ENCODE measurements around the gene OXLD1.
A peak's percentile ranks its signal among the peaks of the same experiment; 100 is the strongest.

The OXLD1 gene

DNA sequence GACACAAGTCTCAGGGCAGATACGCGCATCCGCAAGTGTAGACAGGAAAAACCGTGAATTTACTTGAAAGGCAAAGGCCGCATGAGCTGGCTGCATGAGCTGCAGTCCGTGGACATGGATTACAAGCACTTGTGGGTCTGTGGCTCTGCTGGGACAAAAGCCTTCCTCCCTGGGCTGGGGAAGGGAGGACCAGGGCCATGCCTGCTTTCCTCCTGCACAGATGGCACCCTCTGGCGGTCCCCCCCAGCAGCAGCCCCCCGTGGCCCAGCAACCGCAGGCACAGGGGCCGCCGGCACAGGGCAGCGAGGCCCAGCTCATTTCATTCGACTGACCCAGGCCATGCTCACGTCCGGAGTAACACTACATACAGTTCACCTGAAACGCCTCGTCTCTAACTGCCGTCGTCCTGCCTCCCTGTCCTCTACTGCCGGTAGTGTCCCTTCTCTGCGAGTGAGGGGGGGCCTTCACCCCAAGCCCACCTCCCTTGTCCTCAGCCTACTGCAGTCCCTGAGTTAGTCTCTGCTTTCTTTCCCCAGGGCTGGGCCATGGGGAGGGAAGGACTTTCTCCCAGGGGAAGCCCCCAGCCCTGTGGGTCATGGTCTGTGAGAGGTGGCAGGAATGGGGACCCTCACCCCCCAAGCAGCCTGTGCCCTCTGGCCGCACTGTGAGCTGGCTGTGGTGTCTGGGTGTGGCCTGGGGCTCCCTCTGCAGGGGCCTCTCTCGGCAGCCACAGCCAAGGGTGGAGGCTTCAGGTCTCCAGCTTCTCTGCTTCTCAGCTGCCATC lies 35.1 kb upstream of the OXLD1 start:
- DNase-seq = no peak

DNA sequence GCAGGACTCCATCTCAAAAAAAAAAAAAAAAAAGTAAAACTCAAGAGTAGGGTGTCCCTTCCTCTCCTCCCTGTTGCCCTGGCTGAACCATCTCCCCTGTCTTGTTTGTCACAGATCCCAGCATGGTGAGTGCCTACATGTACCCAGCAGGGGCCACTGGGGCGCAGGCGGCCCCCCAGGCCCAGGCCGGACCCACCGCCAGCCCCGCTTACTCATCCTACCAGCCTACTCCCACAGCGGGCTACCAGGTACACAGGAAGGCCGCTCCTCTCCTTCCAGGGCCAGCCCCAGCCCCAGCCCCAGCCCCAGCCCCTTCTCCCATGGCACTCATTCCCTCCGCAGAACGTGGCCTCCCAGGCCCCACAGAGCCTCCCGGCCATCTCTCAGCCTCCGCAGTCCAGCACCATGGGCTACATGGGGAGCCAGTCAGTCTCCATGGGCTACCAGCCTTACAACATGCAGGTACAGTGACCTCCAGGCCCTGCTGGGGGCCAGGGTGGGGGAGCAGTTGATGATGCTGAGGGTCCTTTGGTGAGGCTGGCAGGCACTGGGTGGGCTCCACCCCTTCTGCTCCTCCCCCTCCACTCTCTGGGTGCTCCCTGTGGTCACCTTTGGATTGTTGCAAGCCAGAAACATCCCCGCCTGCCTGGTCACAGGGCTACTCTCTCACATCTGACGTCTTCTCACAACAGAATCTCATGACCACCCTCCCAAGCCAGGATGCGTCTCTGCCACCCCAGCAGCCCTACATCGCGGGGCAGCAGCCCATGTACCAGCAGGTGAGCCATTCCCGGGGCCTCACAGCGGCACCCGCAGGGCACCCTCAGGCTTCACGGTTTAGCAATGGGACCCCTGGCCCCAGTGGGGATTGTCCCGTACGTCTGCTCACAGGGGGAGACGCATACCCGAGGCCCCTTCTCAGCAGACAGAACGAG lies 34.2 kb upstream of the OXLD1 start:
- DNase-seq = no peak

DNA sequence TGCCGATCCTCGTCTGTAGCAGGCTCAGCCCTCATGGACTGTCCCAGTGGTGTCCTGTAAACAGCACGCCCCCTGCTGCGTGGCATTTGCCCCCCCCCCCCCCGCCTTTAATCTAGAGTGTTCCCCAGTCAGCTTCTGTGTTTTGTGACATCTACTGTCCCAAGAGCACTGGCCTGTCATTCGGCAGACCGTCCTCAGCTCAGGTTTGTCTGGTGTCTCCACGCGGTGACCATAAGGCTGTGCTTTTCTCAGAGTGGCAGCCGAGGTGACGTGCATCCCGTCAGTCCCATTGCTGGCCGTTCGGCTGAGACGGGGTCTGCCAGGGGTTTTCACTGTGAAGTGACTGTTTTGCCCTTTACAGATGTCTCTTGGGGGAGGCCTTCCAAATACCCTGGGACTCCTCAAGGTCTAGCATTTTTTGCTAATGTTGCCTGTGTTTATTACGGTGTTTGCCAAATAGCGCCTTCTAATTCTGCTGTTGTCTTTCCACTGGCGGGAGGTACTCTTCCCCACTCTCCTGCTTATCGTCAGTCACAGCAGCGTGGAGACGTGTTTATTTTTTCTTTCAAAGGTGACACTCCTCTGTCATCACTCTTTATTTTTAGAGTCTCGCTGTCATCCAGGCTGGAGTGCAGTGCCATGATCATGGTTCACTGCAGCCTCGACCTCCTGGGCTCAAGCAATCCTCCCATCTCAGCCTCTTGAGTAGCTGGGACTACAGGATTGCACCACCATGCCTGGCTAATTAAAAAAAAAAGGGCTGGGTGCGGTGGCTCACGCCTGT lies 31.0 kb upstream of the OXLD1 start:
- no peak for DNase-seq

GRCh38 chr17:81696218-81696941 lies 30.0 kb upstream of the OXLD1 start:
- DNase-seq = no peak

- no peak for DNase-seq
Measured at GRCh38 chr17:81695801-81696200, 29.4 kb upstream of the OXLD1 start.

DNA sequence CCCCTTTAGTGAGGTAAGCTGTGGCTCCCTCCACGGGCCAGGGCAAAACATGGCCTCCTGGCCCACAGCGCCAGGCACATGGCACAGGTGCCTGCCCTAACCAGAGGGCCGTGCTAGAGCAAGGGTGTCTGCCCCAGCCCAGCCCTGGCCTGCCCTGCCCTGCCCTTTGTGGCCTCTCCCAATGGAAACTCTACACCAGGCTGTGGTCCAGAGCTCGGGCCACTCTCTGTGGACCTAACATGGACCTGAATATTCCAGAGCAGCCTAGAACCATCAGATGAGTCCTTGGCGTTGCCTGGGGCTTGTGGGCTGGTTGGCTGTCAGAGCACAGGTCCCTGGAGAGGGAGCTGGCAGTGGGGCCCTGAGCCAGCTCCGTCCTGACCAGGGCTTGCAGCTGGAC lies 28.8 kb upstream of the OXLD1 start:
- DNase-seq = no peak

- no peak for DNase-seq
Measured at GRCh38 chr17:81694810-81695209, 28.4 kb upstream of the OXLD1 start.

DNA sequence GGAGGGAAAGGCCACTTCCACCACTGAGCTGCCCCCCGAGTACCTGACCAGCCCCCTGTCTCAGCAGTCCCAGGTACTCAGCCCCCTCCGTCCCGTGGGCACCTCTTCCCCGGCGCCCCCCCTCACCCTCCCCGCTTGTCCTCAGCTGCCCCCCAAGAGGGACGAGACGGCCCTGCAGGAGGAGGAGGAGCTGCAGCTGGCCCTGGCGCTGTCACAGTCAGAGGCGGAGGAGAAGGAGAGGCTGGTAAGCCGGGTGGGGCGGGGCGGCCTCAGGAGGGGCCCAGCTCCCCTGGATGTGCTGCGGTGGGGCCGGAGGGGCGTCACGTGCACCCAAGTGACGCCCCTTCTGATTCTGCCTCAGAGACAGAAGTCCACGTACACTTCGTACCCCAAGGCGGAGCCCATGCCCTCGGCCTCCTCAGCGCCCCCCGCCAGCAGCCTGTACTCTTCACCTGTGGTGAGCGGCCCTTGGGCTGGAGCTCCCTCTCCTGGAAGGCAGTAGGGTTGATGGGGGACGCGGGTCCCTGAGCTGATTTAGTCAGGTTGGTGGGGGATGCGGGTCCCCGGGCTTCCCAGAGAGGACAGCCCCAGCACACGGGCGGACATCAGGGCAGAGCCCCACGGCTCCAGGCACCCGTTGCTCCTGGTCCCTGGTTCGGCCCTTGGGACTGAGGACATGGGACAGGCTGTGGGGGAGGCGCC lies 27.3 kb upstream of the OXLD1 start:
- DNase-seq = no peak

DNA sequence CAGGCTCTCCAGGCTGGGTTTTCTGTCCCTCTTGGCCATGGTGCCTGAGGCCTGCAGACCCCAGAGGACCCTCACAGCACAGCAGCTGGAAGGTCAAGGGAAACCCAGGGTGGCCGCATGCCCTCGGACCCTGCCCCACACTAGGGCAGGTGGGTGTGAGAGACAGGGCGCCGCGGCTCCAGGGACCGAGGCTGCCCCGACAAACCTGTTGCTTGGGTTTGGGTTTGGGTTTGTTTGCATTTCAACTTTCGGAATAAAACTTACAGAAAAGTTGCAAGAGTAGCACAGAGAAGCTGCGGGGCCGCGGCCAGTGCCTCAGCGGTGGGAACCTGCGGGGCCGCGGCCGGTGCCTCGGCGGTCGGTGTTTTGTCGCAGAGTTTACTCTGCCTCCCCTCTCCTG lies 25.2 kb upstream of the OXLD1 start:
- DNase-seq = no peak

DNA sequence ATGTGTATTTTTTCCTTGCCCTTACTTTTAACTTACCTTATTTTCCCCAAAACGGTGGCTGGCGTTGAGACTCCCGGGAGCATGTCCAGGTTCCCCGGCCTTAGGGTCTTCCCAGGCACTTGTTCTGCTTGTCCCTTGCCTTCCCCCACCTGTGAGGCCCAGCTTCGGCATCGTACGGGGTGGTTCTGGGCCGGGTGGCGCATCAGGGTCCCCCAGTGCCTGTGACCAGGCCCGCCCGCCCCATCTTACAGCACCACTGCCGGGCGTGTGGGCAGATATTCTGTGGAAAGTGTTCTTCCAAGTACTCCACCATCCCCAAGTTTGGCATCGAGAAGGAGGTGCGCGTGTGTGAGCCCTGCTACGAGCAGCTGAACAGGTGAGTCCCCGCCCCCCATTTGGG lies 24.8 kb upstream of the OXLD1 start:
- DNase-seq = no peak

- DNase-seq = no peak
Measured at GRCh38 chr17:81690549-81690948, 24.1 kb upstream of the OXLD1 start.

DNA sequence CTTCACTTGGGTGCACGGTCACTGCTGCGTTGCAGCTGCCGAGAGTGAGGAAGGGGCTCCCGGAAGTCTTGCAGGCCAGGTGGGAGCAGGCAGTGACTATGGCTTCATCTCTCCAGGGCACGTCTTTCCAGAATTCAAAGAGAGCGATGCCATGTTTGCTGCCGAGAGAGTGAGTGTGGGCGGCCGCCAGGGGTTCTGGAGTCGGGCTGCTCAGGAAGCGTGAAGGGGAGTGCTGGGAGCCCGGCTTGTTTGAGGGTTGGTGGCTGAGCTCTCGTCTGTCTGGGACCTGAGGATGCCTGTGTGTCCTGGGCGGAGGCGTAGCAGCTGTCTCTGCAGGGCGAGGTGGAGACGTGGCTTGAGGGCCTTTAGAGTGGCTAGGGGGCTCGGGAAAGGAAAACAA lies 23.7 kb upstream of the OXLD1 start:
- DNase-seq = no peak

DNA sequence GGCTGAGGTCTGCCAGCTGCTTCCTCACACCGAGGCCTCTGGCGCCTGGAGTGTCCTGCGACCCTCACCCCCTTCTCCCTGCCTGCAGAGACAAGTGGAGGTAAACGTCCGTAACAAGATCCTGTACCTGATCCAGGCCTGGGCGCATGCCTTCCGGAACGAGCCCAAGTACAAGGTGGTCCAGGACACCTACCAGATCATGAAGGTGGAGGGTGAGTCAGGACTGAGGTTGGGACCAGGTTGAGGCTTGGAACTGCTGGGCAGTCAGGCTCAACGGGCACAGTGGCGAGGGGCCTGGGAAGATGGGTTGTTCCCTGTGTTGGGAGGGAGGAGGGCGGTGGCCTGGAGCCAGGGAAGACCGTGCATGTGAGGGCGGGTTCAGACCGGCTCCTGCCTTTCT lies 22.2 kb upstream of the OXLD1 start:
- DNase-seq = no peak

DNA sequence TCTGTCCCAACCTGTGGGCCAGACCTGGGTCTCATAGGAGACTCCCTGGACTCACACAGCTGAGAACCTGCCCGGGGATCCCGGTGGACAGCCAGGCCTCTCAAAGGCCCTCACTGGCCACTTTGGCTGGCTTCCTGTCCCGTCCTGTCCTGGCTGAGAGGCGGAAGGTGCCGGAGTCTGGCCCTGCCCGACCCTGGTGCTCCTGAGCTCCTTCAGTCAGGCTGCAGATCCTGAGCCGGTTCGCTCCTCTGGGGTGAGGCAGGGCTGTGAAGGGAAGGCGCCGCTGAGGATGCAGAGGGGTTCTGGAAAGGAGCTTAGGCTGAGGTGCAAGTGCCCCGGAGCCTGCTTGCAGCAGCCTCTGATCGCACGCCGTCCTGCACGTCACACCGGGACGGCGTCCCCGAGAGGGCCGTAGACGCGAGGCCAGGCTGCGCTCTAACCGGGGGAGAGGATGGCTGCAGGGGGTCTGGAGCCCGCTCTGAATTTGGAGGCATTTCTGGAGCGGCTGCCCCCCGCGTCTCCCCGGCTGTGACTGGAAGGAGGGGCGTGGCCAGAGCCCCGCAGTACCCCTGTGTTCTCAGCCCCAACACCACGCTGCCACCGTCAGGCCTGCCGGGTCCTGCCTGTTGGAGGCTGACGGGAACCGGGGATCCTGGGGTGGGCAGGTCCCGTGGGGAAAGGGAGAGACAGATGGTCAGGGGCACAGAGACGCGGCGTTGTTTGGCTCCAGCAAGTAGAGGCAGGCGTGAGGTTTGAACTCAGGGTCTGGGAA lies 21.6 kb upstream of the OXLD1 start:
- no peak for DNase-seq

DNA sequence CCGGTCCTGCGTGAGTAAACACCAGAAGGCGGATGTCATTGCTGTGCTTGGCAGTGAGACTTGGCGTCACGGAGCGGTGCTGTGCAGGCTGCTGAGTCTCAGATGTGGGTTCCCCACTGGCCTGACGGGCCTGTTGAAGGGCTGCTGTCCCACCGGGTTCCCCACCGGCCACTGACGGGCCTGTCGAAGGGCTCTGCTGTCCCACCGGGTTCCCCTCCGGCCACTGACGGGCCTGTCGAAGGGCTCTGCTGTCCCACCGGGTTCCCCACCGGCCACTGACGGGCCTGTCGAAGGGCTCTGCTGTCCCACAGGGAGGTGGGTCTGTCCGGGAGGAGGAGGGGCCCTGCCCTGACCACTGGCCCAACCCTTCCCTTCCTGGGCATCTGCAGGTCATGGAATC lies 20.2 kb upstream of the OXLD1 start:
- DNase-seq = no peak

DNA sequence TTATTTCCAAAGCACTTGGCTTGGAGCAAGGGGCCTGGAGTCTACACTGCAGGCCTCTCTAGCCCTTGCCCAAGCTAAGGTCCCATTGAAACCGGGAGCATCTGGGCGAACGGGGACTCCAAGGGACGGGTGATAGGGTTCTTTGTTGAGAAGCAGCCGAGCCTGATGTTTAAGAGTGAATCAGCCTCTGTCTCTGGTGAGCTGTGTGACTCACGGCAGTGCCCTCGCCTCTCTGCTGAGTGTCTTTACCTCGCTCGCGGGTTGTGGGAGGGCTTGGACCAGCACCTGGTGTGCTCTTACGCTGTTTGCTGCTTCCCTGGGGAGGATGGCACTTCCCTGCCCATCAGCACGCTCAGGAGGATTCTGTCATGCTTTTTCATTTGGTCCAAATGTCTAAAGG lies 18.7 kb upstream of the OXLD1 start:
- no peak for DNase-seq

- DNase-seq = no peak
Measured at GRCh38 chr17:81684442-81684911, 18.1 kb upstream of the OXLD1 start.

DNA sequence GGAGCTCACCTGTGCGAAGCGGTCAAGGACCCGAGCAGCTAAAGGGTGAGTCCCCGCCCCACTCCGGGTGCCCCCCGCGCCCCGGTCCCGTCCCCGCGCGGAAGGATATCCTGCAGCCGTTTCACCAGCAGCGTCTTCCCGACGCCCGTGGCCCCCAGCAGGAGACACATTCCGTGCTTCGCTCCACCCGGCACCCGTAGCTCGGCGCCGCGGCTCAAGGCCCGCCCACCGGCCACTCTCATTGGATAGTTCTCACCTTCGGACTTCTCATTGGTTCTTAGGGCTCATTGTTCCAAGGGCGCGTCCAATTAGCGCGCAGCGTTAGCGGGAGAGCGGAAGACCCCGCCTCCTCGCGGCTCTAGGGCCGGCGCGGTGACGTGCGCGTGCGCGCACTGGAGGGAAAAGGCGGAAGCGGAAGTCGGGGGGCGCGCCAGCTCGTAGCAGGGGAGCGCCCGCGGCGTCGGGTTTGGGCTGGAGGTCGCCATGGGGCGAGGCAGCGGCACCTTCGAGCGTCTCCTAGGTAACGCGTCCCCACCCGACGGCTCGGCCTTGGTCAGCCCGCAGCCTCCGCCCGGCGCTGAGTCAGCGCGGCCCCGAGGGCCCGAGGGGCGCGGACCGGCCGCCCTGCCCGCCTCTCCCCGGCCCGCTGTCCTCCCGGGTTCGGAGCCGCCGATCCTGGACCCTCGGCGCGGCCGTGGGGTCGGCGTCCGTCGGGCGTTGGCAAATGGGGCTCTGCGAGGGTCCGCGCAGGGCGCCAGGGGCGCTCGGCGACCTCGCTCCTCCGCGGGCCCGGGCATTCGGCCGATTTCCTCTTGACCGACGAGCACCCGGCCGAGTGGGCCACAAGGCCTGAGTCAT lies 17.4 kb upstream of the OXLD1 start, which contains the start of the genes ARL16 and HGS:
ARL16 (minus strand) TSS at position 214 of the 858 bp plus-strand sequence; CDS start at position 170, 44 bp downstream.
HGS (plus strand) TSS at position 428 of the 858 bp plus-strand sequence; CDS start at position 484, 56 bp downstream.
- DNase-seq = peak; percentile 98

GRCh38 chr17:81683208-81683583 lies 16.8 kb upstream of the OXLD1 start:
- DNase-seq = no peak

Measured in midbrain (tissue), 1 donor.